ENCODE measurements around the gene MACROD2.
"Not testable (repeated sequence)": the region's sequence is repeated elsewhere in the genome, so short reads cannot be mapped to it uniquely, and the experiment has no call there.

MACROD2 gene

DNA sequence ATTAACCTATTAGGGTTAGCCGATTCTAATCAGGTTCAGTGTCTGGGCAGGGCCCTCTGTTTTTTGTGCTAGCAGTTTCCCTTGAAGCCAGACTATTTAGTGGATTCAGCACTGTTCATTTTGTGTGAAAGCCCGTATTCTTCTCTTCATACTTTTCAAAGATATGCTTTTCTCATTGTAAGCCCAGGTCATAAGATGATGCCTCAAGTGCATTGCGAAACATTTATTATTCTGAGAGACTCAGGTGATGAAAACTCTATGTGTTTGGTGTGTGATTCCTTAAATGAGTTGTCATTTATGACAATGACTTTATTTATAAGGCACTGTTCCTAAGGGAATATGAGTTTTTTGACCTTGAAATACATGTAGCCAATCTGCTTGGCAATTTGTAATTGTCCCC lies 1193.1 kb downstream of the MACROD2 start:
- no peak for DNase-seq (ENCODE audit: low read depth in 4 of 4, low spot score in 1 of 4)

DNA sequence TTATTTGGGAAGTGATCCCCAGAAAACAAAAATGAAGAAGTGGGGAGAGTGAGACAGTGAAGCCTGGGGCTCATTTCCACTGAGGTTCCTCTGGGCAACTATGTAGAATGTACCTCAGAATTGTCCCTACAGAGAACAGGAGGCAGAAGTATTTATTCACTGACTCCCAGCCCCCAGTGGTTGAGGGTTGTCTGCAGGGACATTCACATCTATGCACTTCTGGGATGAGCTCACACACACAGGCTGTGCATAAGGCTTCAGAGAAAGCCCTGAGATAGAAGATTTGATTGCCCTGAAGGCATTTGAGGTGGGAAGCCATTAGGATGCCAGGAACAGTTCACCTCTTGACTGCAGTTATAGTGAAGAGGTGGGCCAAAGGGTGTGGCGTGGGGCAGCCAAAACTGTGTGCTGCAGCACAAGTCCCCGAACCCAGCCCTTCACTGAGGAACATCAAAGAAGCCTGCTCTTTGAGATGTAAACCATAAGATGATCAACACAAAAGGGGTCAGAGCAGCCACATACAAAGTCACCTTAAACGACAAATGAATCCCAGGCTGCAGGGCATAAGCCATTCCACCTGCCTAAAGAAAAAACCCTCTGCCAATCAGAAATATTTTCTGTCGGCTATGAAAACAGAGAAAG lies 1195.9 kb downstream of the MACROD2 start:
- no peak for DNase-seq (ENCODE audit: low read depth in 4 of 4, low spot score in 1 of 4)

- DNase-seq (ENCODE audit: low read depth in 4 of 4, low spot score in 1 of 4): no peak
Observed at GRCh38 chr20:15195378-15195777, 1200.1 kb downstream of the MACROD2 start.

DNA sequence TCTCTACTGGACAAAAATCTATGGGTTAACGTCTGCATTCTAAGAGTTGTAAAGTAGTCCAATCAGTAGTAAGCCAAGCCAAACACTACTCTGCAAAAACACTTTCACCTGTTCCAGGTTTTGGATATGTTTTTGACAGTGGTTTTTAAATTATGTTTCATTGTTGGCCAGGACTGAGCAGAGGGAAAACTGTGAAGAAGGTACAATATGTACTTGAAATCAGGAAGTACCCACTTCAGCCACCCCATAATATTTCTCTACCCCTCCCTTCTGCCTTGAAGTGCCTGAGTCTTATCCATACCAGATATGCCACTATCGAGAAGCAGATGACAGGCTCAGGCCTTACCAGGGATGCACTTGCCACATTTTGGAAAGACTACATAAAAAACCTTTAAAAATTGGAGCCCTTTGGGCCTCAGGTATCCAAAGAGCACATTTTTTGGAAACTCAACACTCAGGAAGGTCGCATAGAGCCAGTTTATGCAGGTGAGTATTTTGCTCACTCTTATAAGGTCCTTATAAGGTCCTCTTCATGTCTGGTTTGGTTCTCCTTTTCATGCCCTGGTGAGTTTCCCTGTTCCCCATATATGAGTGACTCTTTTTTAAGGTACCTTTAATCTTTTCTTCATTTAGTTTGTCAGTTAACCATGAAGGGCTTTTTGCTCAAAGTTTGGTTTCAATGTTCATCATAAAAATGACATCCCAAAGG lies 1201.4 kb downstream of the MACROD2 start:
- DNase-seq (ENCODE audit: low read depth in 4 of 4, low spot score in 1 of 4): no peak

DNA sequence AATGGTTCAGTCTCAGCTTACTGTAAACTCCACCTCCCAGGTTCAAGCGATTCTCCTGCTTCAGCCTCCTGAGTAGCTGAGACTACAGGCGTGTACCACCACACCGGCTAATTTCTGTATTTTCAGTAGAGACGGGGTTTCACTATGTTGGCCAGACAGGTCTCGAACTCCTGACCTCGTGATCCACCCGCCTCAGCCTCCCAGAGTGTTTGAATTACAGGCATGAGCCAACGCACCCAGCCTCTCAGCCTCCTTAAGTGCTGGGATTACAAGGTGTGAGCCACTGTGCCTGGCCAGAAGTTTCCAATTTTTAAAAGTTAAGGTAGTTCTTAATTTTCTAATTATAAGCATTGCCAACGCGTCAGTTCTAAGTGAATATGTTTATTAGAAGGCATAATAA lies 1202.7 kb downstream of the MACROD2 start:
- DNase-seq (ENCODE audit: low read depth in 4 of 4, low spot score in 1 of 4): not testable (repeated sequence)

- no peak for DNase-seq (ENCODE audit: low read depth in 4 of 4, low spot score in 1 of 4)
Observed at GRCh38 chr20:15199698-15200097, 1204.4 kb downstream of the MACROD2 start.

- no peak for DNase-seq (ENCODE audit: low read depth in 4 of 4, low spot score in 1 of 4)
Observed at GRCh38 chr20:15200147-15200565, 1204.8 kb downstream of the MACROD2 start.

DNA sequence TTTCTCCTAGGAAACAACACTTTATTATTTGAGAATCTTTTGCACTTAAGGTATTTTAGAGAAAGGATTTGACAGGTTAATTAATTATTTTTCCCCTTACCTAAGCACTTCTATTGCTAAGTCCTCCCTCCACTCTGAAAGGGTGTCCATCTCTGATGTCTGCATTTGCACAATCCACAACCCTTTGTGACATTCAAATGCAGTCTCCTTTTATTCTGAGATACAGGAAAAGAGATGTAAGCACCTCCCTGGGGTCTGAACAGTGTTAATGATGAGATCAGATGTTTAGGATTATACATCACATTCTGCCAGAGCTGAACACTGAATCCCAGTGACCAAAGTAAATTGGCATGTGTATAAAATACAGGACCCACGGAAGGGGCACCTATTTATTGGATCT lies 1206.3 kb downstream of the MACROD2 start:
- DNase-seq (ENCODE audit: low read depth in 4 of 4, low spot score in 1 of 4): no peak

DNA sequence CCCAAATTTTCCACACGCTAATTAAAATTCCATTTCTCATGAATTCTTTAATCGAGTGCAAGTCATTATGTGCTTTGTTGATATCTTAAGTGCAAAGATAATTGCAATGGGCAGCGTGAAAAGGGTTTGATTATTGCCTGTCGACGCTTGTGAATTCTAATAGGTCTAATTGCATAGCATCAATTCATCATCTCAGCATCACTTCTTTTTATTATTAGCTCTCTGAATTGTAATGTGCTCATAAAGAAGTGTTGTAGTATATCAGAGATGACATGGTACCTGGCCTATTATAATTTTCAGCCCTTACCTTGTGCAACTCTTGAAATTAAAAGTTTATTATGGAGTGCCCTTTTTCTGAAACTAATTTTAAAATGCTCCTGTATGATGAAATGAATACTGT lies 1208.9 kb downstream of the MACROD2 start:
- DNase-seq (ENCODE audit: low read depth in 4 of 4, low spot score in 1 of 4): no peak

- no peak for DNase-seq (ENCODE audit: low read depth in 4 of 4, low spot score in 1 of 4)
Observed at GRCh38 chr20:15205028-15205427, 1209.7 kb downstream of the MACROD2 start.

GRCh38 chr20:15205719-15206118 lies 1210.4 kb downstream of the MACROD2 start:
- no peak for DNase-seq (ENCODE audit: low read depth in 4 of 4, low spot score in 1 of 4)

GRCh38 chr20:15209537-15209936 lies 1214.2 kb downstream of the MACROD2 start:
- DNase-seq (ENCODE audit: low read depth in 4 of 4, low spot score in 1 of 4): no peak

- no peak for DNase-seq (ENCODE audit: low read depth in 4 of 4, low spot score in 1 of 4)
Observed at GRCh38 chr20:15214051-15214450, 1218.7 kb downstream of the MACROD2 start.

DNA sequence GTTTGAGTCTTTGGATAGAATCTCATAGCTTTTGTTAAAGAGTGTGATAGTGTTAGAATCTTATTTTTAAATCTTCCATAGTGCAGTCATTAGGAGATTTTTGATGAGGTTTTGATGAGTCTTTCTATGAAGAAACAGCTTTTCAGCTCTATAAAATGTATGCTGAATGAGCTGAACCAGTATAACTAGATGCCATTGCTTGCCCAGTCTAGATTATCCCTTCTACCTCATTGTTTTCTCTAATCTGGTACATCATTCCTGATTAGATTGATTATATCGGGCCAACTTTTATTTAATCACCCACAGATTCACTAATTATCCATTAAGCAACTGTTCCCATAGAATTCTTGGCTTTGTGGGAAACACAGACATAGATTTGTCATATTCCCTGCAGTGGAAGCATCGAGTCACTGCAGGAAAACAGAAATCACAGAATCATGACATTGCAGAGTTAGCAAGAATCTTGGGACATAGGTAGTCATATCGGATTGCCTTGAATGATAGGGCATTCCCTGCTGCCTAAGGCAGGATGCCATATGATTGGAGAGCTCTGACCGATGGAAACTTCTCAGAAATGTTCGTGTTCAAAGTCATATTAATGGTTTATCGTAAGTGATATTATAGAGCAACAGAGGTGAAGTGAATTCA lies 1224.8 kb downstream of the MACROD2 start:
- no peak for DNase-seq (ENCODE audit: low read depth in 4 of 4, low spot score in 1 of 4)

GRCh38 chr20:15220778-15221565 lies 1225.7 kb downstream of the MACROD2 start:
- DNase-seq (ENCODE audit: low read depth in 4 of 4, low spot score in 1 of 4): no peak

DNA sequence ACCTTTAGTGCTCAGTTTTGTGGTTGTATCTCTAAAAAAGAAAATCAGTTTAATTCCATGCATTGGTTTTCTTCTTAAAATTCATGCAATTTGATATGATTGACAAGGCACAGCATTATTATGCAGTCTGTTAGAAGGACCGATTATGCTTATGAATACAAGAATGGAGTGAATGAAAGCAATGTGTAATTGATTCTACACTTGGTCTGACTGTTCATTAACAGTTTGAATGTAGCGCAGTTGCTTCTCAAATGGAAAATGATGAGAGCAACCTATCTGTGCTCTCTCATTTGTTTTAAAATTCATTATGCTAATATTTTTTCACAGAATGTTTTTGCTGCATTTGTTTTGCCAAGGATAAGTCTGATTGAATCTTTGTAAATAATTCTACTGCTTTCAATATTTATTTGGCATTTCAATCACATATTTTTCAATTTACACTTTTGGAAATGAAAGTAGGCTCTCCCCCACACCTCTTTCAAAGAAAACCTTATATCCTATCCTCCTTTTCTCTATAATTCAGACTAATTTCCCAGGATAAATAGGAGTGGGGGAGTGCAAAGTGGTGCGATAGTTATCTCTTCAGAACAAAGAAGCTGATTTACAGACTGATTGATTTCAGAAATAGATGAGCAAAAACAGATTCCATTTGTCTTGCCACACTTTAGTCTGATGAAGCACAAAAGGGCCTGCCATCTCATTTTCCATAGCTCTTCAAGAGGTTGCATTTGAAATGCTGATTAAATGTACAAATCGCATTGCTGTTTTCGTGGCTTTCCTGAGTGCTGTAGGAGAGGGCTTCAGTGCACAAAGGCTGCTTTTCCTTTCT lies 1227.4 kb downstream of the MACROD2 start:
- no peak for DNase-seq (ENCODE audit: low read depth in 4 of 4, low spot score in 1 of 4)

- DNase-seq (ENCODE audit: low read depth in 4 of 4, low spot score in 1 of 4): no peak
Observed at GRCh38 chr20:15224199-15224598, 1228.9 kb downstream of the MACROD2 start.

GRCh38 chr20:15227102-15227501 lies 1231.8 kb downstream of the MACROD2 start:
- DNase-seq (ENCODE audit: low read depth in 4 of 4, low spot score in 1 of 4): no peak

- DNase-seq (ENCODE audit: low read depth in 4 of 4, low spot score in 1 of 4): no peak
Observed at GRCh38 chr20:15232243-15232642, 1236.9 kb downstream of the MACROD2 start.

DNA sequence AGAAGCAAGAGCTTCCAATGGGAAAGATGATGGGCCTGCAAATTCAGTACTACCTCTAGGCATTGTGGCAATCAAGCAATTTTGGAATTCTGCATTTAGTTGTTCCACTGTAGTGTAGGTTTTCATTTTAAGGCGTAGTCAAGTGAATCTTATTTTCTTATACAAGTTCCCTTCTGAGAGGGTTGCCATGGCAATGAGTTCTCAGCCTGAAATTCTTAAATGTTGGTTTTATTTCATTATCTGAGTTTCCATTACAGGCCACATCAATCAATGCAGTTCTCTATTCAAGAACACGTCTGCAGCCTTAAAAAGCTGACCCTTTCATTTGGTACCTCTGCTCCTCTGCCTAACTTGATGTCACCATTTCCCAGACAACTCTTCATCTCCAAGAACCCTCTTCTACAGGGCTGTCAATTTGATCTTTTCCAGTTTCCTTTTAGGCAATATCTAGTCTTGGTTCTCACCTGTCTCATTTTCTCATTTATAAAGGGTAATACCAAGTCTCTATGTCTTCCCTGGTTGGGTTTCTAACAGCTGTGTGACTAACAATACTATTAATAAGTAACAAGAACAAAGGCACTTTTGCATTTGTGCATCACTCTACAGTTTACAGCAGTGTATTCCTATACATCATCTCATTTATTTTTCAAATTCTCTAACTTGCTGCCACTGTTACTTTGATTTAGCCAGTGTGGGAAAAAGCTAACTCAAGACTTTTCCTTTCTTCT lies 1240.3 kb downstream of the MACROD2 start:
- DNase-seq (ENCODE audit: low read depth in 4 of 4, low spot score in 1 of 4): no peak
